HG02852 (cell line): ENCODE data around the gene CHL1.

Source experiments
- ATAC-seq: cut with Tn5 transposase; IDR thresholded peaks from one replicate; pipeline ENCODE4 v1.9.1; 2021; ENCODE audit warnings: mild to moderate bottlenecking, moderate library complexity; ENCODE audit not compliant: unreplicated experiment

The CHL1 gene

GRCh38 chr3:332701-333100 is 136.1 kb downstream of the CHL1 start:
- no peak for ATAC-seq

GRCh38 chr3:335240-335639 is 138.7 kb downstream of the CHL1 start:
- ATAC-seq: no peak

- no peak for ATAC-seq
Observed at GRCh38 chr3:339351-339750, 142.8 kb downstream of the CHL1 start.

- no peak for ATAC-seq
Observed at GRCh38 chr3:341998-342397, 145.4 kb downstream of the CHL1 start.

GRCh38 chr3:346186-346585 is 149.6 kb downstream of the CHL1 start:
- ATAC-seq: no peak

GRCh38 chr3:347581-347980 is 151.0 kb downstream of the CHL1 start:
- no peak for ATAC-seq

DNA sequence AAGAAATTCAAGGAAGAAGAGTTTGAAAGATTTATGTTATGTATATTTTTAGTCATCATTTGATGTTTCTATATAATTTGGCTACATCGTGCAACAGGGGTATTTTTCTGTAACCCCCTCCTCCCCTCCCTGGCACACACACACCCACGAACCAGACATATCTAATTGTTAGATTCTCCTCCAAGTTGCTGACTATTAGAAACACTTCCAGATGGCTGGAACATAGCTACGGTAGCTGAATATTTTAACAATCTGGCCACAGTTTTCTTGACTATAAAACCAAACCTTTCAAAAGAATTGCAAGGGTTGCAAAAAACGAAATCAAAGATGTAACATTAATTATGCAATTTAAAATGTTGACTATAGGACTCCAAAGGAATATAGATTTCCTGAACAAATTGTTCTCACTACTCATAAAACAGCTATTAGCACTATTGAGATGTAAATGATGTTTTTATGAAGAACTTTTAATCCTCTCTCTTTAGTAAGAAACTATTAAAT is 154.4 kb downstream of the CHL1 start:
- ATAC-seq: no peak

- ATAC-seq: no peak
Observed at GRCh38 chr3:352599-352998, 156.0 kb downstream of the CHL1 start.

DNA sequence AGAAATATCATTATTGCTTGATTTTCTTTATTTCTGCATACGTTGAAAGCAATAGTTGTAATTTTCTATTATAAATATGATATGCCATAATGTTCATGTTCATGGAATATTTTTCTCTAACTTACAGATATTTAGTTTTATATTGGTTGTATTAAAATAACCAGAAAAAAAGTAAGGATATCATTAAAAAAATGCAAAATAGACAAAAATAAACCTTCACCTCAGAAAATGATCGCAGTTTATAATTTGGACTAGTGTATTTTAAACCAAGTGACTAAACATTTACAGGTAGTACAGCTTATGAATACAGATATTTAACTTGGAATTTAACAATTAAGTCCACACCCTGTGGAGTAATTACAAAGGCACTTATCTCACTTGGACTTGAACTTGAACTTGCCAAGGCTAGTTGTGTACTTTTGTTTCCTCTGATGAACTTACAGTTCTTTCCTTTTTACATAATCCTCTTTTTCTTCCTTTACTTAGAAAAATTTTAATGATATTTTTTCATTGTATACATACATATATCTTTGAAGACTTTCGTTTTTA is 156.7 kb downstream of the CHL1 start:
- no peak for ATAC-seq

- peak; percentile 78 for ATAC-seq
Observed at GRCh38 chr3:354432-354831, 157.9 kb downstream of the CHL1 start.

DNA sequence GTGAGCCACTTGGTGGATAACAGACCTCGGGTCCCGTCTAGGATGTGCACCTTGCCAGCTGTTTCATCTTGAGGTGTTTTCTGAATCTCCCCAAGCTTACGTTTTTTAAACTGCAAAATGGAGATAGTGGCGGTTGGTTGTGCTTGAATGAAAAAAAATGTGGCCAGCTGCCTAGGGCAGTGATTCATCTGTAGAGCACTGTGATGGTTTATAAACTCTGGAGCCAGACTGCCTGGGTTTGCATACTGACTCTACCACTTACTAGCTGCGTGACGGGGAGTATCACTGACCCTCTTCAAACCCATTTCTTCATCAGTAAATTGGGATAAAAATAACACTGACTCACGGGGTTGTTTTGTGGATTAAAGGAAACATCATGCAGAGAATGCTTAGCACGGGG is 159.1 kb downstream of the CHL1 start:
- no peak for ATAC-seq

DNA sequence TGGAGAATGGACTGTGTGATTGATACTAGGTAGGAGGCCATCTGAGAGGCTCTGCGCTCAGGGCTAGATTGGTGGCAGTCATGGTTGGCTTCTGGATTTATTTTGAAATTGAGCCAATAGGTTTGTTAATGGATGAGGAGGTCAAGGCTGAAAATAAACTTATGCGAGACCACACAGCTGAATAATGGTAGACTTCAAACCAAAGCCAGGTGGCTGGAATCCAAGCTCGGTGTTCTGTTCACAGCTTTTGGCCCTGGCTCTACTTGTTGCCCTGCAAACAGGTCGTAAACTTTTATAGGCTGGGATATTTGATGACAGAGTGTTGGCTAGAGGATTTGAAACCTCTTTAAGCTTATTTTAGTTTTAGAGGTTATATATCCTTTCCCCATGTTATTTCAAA is 160.4 kb downstream of the CHL1 start:
- no peak for ATAC-seq

DNA sequence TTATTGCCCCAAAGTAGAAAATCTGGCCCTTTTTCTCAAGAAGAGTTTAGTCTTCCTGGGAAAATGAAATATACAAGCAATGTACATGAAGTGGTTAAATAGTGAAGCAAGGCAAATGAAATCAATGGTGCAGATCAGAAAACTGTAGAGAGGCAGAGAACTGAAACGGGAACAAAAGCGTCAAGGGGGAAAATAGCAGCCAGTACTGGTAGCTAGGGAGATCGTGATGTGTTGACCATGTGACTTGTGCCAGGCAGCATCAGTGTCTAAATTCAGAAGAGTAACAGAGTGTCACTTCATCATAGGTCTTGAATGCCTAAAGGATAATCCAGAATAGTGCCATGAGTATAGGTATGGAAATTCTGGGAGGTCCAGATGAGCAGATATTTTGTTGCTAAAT is 163.1 kb downstream of the CHL1 start:
- ATAC-seq: peak; percentile 65

DNA sequence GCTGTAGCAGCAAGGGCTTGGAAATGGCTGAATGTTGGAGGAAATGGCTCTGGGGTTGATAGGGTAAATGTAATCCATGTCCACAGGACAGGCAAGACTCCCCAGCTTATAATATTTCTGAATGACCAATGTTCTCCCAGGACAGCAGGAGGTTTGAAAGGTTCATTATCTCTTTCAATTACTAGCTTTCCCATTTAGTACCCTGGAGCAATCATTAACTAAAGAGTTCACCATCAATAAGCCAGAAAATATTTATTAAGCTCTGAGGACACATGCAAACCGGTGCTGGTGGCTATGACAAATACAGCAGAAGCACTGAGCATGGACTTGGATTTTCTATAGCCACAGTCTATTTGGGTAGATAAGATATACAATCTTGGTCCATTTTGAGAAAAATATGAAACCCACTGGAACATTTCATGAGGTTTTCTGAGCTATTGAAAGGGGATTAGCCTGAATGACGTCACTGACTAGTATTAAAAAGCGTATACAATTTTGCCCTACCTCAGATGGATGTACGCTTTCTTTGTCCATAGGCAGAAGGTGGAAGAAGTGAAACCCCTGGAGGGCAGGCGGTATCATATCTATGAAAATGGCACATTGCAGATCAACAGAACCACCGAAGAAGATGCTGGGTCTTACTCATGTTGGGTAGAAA is 166.2 kb downstream of the CHL1 start:
- no peak for ATAC-seq

GRCh38 chr3:364287-364686 is 167.7 kb downstream of the CHL1 start:
- no peak for ATAC-seq

DNA sequence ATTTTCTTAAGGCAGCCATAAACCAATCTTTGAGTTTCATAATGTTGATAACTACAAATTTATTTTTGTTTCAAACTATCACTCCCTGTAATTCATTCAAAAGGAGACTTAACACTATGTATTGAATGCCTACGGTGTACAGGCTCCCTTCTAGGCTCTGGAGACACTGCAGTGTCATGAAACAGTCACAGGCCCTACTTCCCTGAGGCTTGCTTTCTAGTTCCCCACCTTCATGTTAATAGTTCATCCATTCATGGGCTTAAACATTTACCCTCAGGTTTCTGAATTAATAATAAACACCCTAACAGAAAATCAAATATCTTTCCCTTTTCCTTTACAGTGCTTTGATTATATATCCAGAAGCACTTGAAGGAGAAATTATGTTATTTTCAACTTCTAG is 168.7 kb downstream of the CHL1 start:
- no peak for ATAC-seq

GRCh38 chr3:366253-366652 is 169.7 kb downstream of the CHL1 start:
- peak; percentile 63 for ATAC-seq

- ATAC-seq: no peak
Observed at GRCh38 chr3:373193-373779, 176.7 kb downstream of the CHL1 start.

DNA sequence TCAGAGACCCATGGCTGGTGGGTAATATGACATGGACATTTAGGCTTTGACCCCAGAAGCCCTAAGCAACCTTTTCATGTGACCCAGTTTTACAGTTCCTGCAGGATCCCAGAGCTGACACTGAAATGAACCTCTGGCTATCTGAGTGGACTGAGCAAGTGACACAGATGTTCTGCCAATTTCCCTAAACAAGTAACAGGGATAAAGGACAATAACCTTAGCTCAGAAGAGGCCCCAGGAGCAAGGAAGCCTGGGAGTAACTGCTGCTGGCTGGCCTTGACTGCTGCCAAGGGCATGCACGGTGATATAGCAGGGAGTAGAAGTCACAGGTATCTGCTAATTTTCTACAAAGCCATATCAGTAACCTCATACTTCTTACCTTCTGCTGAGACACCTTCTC is 177.9 kb downstream of the CHL1 start:
- ATAC-seq: no peak

DNA sequence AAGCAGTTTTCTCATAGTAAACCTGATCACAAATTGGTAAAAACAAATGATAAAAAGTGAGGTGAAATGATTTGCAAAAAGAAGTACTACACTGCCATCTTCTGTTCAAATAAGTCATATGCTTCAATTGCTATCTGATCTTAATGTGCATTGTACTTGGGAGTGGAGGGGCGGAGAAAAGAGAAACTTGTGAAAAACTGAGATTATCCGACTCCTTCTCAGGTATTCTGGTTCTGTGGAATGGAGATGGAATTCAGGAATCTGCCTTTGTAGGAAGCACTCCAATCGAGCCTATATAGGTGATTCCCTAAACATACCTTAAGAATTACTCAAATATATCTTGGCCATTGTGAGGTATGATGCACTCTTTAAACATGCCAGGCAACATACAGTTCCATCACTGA is 180.6 kb downstream of the CHL1 start:
- peak; percentile 52 for ATAC-seq

DNA sequence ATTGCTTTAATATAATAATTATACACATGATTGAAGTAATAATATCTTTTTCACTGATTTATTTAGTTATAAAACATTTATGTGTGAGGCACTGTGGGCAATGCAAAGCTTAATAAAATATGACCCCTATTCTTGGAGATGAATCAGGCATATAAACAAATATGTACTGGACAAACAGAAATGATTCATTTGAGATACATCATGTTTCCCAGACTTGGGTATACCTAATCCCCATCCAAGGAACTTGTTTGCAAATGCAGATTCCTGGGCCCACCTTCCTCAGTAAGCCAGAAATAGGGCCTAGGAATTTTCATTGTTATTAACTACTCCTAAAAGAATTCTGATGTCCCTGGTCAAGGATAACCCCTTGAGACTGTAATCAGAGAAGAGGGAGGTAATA is 184.2 kb downstream of the CHL1 start:
- ATAC-seq: no peak

- no peak for ATAC-seq
Observed at GRCh38 chr3:385151-385550, 188.6 kb downstream of the CHL1 start.

DNA sequence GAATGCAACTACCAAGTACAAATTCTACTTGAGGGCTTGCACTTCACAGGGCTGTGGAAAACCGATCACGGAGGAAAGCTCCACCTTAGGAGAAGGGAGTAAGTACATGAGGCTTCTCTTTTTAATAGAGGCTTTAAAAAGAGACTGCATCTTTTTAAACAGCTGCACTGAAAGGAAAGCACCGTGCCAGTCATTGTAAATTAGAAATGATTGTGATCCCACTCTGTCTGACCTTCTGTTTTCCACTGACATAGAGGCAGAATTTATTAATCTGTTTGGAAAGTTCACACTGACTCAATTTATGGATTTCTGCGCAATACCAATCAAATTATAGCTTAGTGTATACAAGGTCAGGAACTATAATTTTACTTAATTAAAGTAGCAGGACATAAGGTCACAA is 198.2 kb downstream of the CHL1 start:
- no peak for ATAC-seq
